SK-N-SH treated with all-trans-retinoic acid at 6 μM for 48 hours (cell line): Measurements from ENCODE around the gene DDHD1.

Source experiments
- ATAC-seq: fragments of 200-7000 bp; cut with Tn5 transposase; 3 replicates; pipeline ENCODE4 v1.9.1; 2020; ENCODE audit warnings: mild to moderate bottlenecking, moderate library complexity
- ARNTL ChIP-seq: fragments of 450-650 bp; formaldehyde crosslinking; IDR thresholded peaks from 2 replicates; pipeline ENCODE4 v1.5.0; 2020; ENCODE audit warnings: low read depth, mild to moderate bottlenecking, moderate library complexity, borderline replicate concordance
- BACH2 ChIP-seq: fragments of 250-450 bp; sonication (Bioruptor Pico); IDR thresholded peaks from 2 replicates; pipeline ENCODE4 v1.9.0; 2021; ENCODE audit warnings: mild to moderate bottlenecking, borderline replicate concordance
- CREB5 ChIP-seq: fragments of 250-450 bp; sonication (Bioruptor Pico); IDR thresholded peaks from 2 replicates; pipeline ENCODE4 v1.5.1; 2020; ENCODE audit warnings: low read depth, mild to moderate bottlenecking, moderate library complexity
- CSDC2 ChIP-seq: fragments of 250-450 bp; sonication (Bioruptor Pico); IDR thresholded peaks from 2 replicates; pipeline ENCODE4 v1.5.0; 2020; ENCODE audit warnings: mild to moderate bottlenecking, moderate library complexity
- CSRNP3 ChIP-seq: fragments of 250-450 bp; sonication (Bioruptor Pico); IDR thresholded peaks from 2 replicates; pipeline ENCODE4 v1.5.1; 2021; ENCODE audit warnings: mild to moderate bottlenecking, moderate library complexity
- ESRRG ChIP-seq: fragments of 250-450 bp; sonication (Bioruptor Pico); IDR thresholded peaks from 2 replicates; pipeline ENCODE4 v1.6.1; 2021; ENCODE audit warnings: mild to moderate bottlenecking
- GLIS3 ChIP-seq: fragments of 250-450 bp; sonication (Bioruptor Pico); IDR thresholded peaks from 2 replicates; pipeline ENCODE4 v1.5.0; 2020; ENCODE audit warnings: mild to moderate bottlenecking, moderate library complexity
- OSR1 ChIP-seq: fragments of 250-450 bp; sonication (Bioruptor Pico); IDR thresholded peaks from 2 replicates; pipeline ENCODE4 v1.8.0; 2022; ENCODE audit warnings: moderate library complexity, mild to moderate bottlenecking, inconsistent platforms
- PATZ1 ChIP-seq: fragments of 250-450 bp; sonication (Bioruptor Pico); IDR thresholded peaks from 2 replicates; pipeline ENCODE4 v1.8.0; 2020; ENCODE audit warnings: mild to moderate bottlenecking, moderate library complexity, borderline replicate concordance
- POU6F1 ChIP-seq: fragments of 250-450 bp; sonication (Bioruptor Pico); IDR thresholded peaks from 2 replicates; pipeline ENCODE4 v1.8.0; 2021; ENCODE audit warnings: low read depth, mild to moderate bottlenecking, moderate library complexity, borderline replicate concordance
- RARB ChIP-seq: fragments of 250-450 bp; sonication (Bioruptor Pico); IDR thresholded peaks from 2 replicates; pipeline ENCODE4 v1.8.0; 2021; ENCODE audit warnings: mild to moderate bottlenecking, moderate library complexity
- SNAI2 ChIP-seq: fragments of 250-450 bp; sonication (Bioruptor Pico); IDR thresholded peaks from 2 replicates; pipeline ENCODE4 v1.5.0; 2020; ENCODE audit warnings: mild to moderate bottlenecking, moderate library complexity
- TCF4 ChIP-seq: fragments of 250-450 bp; sonication (Bioruptor Pico); IDR thresholded peaks from 2 replicates; pipeline ENCODE4 v1.8.0; 2021; ENCODE audit warnings: mild to moderate bottlenecking, moderate library complexity, borderline replicate concordance
- TOX ChIP-seq: fragments of 250-450 bp; sonication (Bioruptor Pico); IDR thresholded peaks from 2 replicates; pipeline ENCODE4 v1.8.0; 2021; ENCODE audit warnings: mild to moderate bottlenecking, moderate library complexity, borderline replicate concordance
- TSHZ2 ChIP-seq: fragments of 250-450 bp; sonication (Bioruptor Pico); IDR thresholded peaks from 2 replicates; pipeline ENCODE4 v1.5.0; 2020; ENCODE audit warnings: mild to moderate bottlenecking, moderate library complexity
- ZC3H10 ChIP-seq: fragments of 250-450 bp; sonication (Bioruptor Pico); IDR thresholded peaks from 2 replicates; pipeline ENCODE4 v1.5.1; 2021; ENCODE audit warnings: mild to moderate bottlenecking, moderate library complexity
- ZFP3 ChIP-seq: fragments of 250-450 bp; sonication (Bioruptor Pico); IDR thresholded peaks from 2 replicates; pipeline ENCODE4 v1.5.0; 2020; ENCODE audit warnings: mild to moderate bottlenecking, moderate library complexity
- ZFP30 ChIP-seq: fragments of 450-650 bp; formaldehyde crosslinking; IDR thresholded peaks from 2 replicates; pipeline ENCODE4 v1.5.0; 2022; ENCODE audit warnings: mild to moderate bottlenecking, moderate library complexity
- ZNF565 ChIP-seq: fragments of 450-650 bp; formaldehyde crosslinking; conservative IDR thresholded peaks from 2 replicates; pipeline ENCODE4 v1.5.0; 2020; ENCODE audit warnings: low read depth, mild to moderate bottlenecking, moderate library complexity

Gene DDHD1

GRCh38 chr14:53037016-53037415 lies 116.1 kb downstream of the DDHD1 start:
- TF ChIP-seq PATZ1, result no peak
- no peak for TF ChIP-seq CREB5
- TF ChIP-seq ZC3H10 (CRISPR knock-in tag), result no peak
- TF ChIP-seq POU6F1 (CRISPR knock-in tag), result no peak
- TF ChIP-seq TOX (CRISPR knock-in tag), result no peak
- no peak for TF ChIP-seq TSHZ2
- TF ChIP-seq, all 23 proteins: peak for 0
- ATAC-seq, result no peak

- ATAC-seq, result no peak
- no peak for TF ChIP-seq BACH2
- TF ChIP-seq RARB (CRISPR knock-in tag), result no peak
- TF ChIP-seq TSHZ2, result no peak
- no peak for TF ChIP-seq ARNTL (CRISPR knock-in tag)
- TF ChIP-seq SNAI2 (CRISPR knock-in tag), result no peak
- no peak for TF ChIP-seq PATZ1
- TF ChIP-seq CSRNP3 (CRISPR knock-in tag), result no peak
- no peak for TF ChIP-seq GLIS3
- TF ChIP-seq ZFP3, result no peak
- TF ChIP-seq TCF4 (CRISPR knock-in tag), result no peak
- TF ChIP-seq CSDC2 (CRISPR knock-in tag), result no peak
- TF ChIP-seq OSR1 (CRISPR knock-in tag), result no peak
- no peak for TF ChIP-seq ZFP30
- no peak for TF ChIP-seq TOX (CRISPR knock-in tag)
- TF ChIP-seq ESRRG (CRISPR knock-in tag), result no peak
- TF ChIP-seq CREB5, result no peak
- TF ChIP-seq ZNF565 (CRISPR knock-in tag), result no peak
- TF ChIP-seq POU6F1 (CRISPR knock-in tag), result no peak
Measured at GRCh38 chr14:53035336-53036210, 117.5 kb downstream of the DDHD1 start.
